HS-27A (cell line): ENCODE measurements around the gene CBLL2.
"Not testable (repeated sequence)": the region's sequence is repeated elsewhere in the genome, so short reads cannot be mapped to it uniquely, and the experiment has no call there.

ENCODE experiments used
- DNase-seq: peaks from one replicate; pipeline ENCODE4 v3.0.0-alpha.2; 2012; ENCODE audit warnings: low read depth, missing footprints

CBLL2 gene

GRCh38 chrX:22272613-22273012 is at the start of gene CBLL2:
Gene CBLL2, plus strand, starts transcription at chrX:22272913. Its CDS starts 79 bp downstream, at chrX:22272992.
- no peak for DNase-seq

DNA sequence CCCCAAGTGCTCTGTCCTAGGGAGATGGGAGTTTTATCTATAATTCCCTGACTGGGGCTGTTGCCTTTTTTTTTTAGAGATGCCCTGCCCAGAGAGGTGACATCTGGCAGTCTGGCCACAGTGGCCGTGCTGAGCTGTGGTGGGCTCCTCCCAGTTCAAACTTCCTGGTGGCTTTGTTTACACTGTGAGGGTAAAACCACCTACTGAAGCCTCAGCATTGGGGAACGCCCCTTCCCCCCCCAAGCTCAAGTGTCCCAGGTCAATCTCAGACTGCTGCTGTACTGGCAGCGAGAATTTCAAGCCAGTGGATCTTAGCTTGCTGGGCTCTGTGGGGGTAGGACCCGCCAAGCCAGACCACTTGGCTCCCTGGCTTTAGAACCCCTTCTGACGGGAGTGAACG is 38.3 kb upstream of the CBLL2 start:
- DNase-seq = no peak

DNA sequence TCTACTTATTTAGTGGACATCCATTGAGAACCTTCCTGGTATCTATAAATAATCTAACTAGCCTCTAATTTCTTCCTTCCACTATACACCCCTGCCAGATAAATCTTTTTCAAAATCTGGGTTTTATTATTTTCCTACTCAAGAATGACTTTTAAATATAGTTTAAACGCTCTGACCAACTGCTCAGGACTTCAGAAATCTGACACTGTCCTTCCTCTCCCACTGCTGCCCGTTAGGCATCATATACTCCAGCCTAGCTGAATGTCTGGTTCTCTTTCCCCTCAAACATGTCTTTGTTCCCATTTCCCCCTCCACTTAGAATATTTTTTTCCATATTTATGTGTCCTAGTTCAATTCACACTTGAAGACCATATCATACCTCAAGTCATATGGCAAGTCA is 35.2 kb upstream of the CBLL2 start:
- no peak for DNase-seq

GRCh38 chrX:22246620-22247019 is 26.1 kb upstream of the CBLL2 start:
- DNase-seq = peak; percentile 24

DNA sequence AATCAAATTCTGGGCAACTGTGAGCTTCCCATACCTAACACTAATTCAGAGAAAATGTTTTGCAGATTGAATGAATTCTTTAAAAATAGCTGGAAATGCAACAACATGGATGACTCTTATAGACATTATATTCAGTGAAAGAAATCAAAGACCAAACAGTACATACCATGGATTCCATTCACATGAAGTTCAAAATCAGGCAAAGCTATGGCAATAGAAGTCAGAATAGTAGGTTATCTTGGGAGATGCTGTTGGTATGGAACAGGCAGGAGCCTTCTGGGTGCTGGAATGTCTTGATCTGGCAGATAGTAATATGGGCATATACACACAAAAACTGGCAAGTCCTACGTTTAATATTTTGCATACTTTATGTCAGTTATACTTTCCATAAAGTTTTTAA is 25.5 kb upstream of the CBLL2 start:
- peak; percentile 40 for DNase-seq

- DNase-seq = no peak
Measured at GRCh38 chrX:22248401-22248800, 24.3 kb upstream of the CBLL2 start.

- DNase-seq = no peak
Measured at GRCh38 chrX:22249371-22249770, 23.3 kb upstream of the CBLL2 start.

DNA sequence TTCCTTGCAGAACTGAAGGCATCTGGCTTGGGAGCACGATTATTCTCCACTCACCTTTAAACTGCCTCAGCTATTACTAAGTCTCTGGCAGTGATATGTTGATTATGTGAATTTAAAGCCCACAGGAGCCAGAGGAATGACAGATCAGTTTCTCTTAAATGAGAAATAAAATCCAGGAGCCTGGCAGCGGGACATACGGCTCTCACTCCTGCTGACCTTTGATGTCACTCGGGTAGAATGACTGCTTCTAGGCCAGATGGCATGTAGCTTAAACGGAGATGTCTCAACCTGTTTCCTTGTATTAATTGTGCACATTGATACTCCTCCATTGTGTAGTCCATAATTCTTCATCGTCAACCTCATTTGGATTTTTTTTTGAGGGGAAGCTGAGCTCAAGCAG is 4.0 kb upstream of the CBLL2 start:
- DNase-seq = no peak

DNA sequence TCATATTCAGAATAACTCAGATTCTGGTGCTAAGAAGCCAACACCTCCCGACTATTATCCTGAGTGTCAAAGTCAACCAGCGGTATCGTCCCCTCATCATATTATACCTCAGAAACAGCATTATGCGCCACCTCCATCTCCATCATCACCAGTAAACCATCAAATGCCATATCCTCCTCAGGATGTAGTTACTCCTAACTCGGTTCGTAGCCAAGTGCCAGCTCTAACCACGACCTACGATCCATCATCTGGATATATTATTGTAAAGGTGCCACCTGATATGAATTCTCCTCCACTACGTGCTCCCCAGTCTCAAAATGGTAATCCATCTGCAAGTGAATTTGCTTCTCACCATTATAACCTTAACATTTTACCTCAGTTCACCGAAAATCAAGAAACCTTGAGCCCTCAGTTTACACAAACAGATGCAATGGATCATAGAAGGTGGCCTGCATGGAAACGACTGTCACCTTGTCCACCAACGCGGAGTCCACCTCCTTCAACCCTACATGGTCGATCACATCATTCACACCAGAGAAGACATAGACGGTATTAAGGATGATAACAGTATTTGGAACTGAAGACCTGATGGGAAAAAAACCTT is 1.1 kb downstream of the CBLL2 start:
- DNase-seq = no peak

GRCh38 chrX:22276781-22277180 is 4.1 kb downstream of the CBLL2 start:
- no peak for DNase-seq

GRCh38 chrX:22278375-22278774 is 5.7 kb downstream of the CBLL2 start:
- DNase-seq = no peak

GRCh38 chrX:22289209-22289608 is 16.5 kb downstream of the CBLL2 start:
- DNase-seq = not testable (repeated sequence)

DNA sequence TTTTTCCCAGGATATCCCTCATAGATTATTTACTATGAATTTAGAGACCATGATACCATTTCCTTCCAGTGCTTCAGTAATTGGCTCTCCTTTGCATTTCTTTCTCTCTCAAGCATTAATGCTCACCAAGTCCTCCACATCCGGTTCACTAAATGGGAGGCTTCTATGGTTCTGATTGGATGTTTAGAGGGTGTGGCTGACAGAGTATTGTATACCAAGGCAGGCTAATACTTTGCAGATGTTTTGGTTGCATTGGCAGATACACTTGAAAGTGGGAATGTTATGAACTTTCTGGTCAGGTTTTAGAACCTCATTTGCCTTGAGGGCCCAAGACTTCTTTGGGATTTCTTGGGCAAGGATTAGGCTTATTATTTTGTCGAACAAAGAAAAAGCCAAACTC is 24.2 kb downstream of the CBLL2 start:
- DNase-seq = no peak

- no peak for DNase-seq
Measured at GRCh38 chrX:22300130-22300529, 27.4 kb downstream of the CBLL2 start.

DNA sequence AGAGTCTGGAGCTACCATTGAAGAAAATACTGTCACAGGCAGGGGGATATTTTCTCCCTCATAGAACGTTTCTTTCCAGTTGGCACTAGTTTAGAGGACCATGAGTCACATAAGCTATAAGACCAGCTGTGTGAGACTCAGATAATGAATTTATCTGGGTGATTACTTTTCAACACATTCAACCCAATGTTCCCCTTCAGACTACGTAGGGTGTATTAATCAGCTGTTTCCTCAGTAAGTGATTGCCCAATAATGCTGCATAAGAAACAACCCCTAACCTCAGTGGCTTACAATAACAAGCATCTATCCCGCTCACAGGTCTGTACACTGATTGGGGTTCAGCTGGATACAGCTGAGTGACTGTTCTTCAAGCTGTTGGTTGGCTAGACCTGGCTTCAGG is 38.1 kb downstream of the CBLL2 start:
- no peak for DNase-seq

DNA sequence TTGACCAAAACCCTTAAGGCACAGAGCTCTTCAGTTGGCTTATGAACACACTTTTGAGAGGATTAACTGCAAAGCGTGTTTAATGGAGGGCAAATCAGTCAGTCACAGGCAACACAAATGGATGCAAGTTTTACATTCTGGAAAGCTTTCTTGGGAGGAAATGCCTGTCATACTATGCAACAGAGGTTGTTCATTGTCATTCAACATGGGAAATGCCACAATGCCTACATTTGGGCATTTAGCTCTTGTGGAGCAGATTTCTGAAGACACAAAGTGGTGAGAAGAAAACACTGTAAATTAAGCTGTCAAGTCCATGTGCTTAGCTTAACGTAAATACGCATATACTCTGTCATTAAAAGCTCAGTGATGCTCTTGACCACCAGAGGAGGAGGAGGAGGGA is 41.1 kb downstream of the CBLL2 start:
- no peak for DNase-seq

DNA sequence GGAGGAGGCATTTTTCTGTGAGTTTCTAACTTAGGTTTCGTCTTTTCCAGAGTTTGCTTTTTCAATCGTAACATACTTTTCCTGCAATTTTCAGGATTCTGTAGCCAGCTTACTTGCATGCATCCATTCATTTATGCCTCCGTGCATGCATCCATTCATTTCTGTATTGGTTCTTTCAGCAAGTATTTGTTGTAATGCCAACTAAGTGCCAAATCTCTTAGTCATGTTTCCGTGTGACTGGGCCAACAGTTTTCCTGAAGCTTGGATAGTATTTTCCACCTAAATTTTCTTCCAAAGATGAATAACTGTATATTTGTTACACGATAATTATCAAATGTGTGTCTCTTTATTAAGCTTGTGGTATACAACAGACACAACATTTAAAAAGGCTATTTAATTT is 41.5 kb downstream of the CBLL2 start:
- DNase-seq = no peak

DNA sequence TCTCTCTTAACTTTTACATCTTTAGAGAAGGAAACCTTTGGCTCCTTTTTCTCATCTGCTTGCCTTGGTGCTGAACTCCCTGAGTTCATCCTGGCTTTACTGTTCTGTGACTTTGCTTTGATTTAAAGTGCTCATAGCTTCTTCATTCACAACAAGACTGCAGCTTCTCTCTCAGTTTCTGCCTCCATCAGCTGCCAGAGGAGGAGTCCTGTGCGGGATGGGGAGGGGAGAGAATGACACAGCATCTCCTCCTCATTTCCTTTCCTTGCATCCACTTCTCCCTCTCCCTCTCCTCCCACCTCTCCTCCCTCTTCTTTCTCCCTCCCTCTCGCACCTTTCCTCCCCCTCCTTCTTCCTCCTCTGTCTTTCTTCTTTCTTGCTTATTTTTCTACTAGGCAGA is 42.0 kb downstream of the CBLL2 start:
- no peak for DNase-seq

- no peak for DNase-seq
Measured at GRCh38 chrX:22315151-22315550, 42.4 kb downstream of the CBLL2 start.

- DNase-seq = no peak
Measured at GRCh38 chrX:22320236-22320873, 47.6 kb downstream of the CBLL2 start.

DNA sequence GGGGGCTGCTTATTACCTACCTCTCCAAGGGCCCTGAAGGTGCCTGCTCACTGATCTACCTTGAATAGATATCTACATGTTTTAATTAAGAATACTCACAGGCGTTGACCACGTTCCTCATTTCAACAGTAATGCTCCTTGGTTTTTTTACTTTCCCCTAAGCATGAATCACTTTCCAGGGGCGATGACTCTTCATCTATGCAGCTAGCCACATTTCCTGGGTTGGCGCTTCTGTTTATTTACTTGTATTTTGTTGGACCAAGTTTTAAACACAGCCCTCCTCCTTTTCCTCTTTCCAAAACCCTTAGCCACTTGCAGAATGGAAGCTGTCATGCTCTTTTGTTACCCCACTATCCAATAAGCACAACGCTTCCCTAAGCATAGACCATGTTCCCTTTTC is 50.8 kb downstream of the CBLL2 start:
- DNase-seq = peak; percentile 30
